Glutamatergic neuron (in vitro differentiated cells): ENCODE data around the gene CTDSP1. TPM values are rescaled to one million over a fixed set of nuclear protein-coding genes. Genes with fewer than 3 reads are reported as not detected.

Experiments
- DNase-seq: peaks from one replicate; pipeline ENCODE4 v3.0.0; 2022
- H3K27ac Mint-ChIP-seq: one replicate; pipeline ENCODE4 v1.8.0; 2020; ENCODE audit warnings: mild to moderate bottlenecking, mixed read lengths, inconsistent platforms; ENCODE audit not compliant: unreplicated experiment
- H3K27me3 Mint-ChIP-seq: one replicate; pipeline ENCODE4 v1.8.0; 2020; ENCODE audit warnings: mild to moderate bottlenecking, moderate library complexity, mixed read lengths, inconsistent platforms; ENCODE audit not compliant: unreplicated experiment
- H3K36me3 Mint-ChIP-seq: one replicate; pipeline ENCODE4 v1.8.0; 2020; ENCODE audit warnings: mild to moderate bottlenecking, mixed read lengths, inconsistent platforms; ENCODE audit not compliant: unreplicated experiment
- H3K4me1 Mint-ChIP-seq: one replicate; pipeline ENCODE4 v1.8.0; 2020; ENCODE audit warnings: mild to moderate bottlenecking, low read depth, mixed read lengths, inconsistent platforms; ENCODE audit not compliant: unreplicated experiment
- H3K4me3 Mint-ChIP-seq: one replicate; pipeline ENCODE4 v1.8.0; 2020; ENCODE audit warnings: mild to moderate bottlenecking, mixed read lengths, inconsistent platforms; ENCODE audit not compliant: unreplicated experiment
- H3K9me3 Mint-ChIP-seq: one replicate; pipeline ENCODE4 v1.8.0; 2020; ENCODE audit warnings: mild to moderate bottlenecking, moderate library complexity, mixed read lengths, inconsistent platforms; ENCODE audit not compliant: unreplicated experiment
- CTCF ChIP-seq: fragments of 200-600 bp; sonication (generic); IDR thresholded peaks from one replicate; pipeline ENCODE4 v1.5.0; 2021; ENCODE audit not compliant: partially characterized antibody, unreplicated experiment
- total RNA-seq: library from RNA; stranded (reverse); fragmentation: NEBNext Ultra II Directional; extraction: Animal tissue kit (Norgen Biotek cat#: 25700); gene quantifications from one replicate; pipeline ENCODE4 v1.2.1, GENCODE V29; 2021; ENCODE audit not compliant: unreplicated experiment

The CTDSP1 gene
- total RNA-seq, 1 donor from 2014 or later, result 9.7 TPM

- Mint-ChIP-seq H3K36me3 (no peaks in the 10 kb centered on the region), H3K27me3 (peaks cover 17% of the 10 kb centered on the region), H3K27ac (no peak overlapping the region), H3K4me3 (peak overlapping the region; percentile 63), H3K4me1 (peaks cover 11% of the 10 kb centered on the region), H3K9me3 (peaks cover 12% of the 10 kb centered on the region)
- no peak for DNase-seq
- no peak for TF ChIP-seq CTCF
These were observed 954 bp upstream of the CTDSP1 start for GRCh38 chr2:218398437-218399390.

- Mint-ChIP-seq H3K27me3 (peaks cover 18% of the 10 kb centered on the region), H3K36me3 (no peaks in the 10 kb centered on the region), H3K27ac (no peak overlapping the region), H3K9me3 (peaks cover 15% of the 10 kb centered on the region), H3K4me3 (peak overlapping the region; percentile 90), H3K4me1 (peaks cover 16% of the 10 kb centered on the region)
- no peak for TF ChIP-seq CTCF
- DNase-seq, result peak; percentile 49
These were observed 680 bp downstream of the CTDSP1 start for GRCh38 chr2:218400167-218400929.

GRCh38 chr2:218400930-218401881 lies 1.5 kb downstream of the CTDSP1 start:
- DNase-seq, result no peak
- Mint-ChIP-seq H3K9me3 (peaks cover 13% of the 10 kb centered on the region), H3K27ac (no peak overlapping the region), H3K4me1 (peaks cover 20% of the 10 kb centered on the region), H3K36me3 (no peaks in the 10 kb centered on the region), H3K27me3 (peaks cover 18% of the 10 kb centered on the region), H3K4me3 (peak overlapping the region; percentile 42)
- TF ChIP-seq CTCF, result no peak

GRCh38 chr2:218401890-218402289 lies 2.2 kb downstream of the CTDSP1 start:
- no peak overlapping the region for H3K27ac Mint-ChIP-seq

More at GRCh38 chr2:218401890-218402289, 2.2 kb downstream of the CTDSP1 start:
- peaks cover 17% of the 10 kb centered on the region for H3K4me1 Mint-ChIP-seq
- H3K36me3 Mint-ChIP-seq, result no peaks in the 10 kb centered on the region
- H3K9me3 Mint-ChIP-seq, result peaks cover 11% of the 10 kb centered on the region
- no peak overlapping the region for H3K4me3 Mint-ChIP-seq
- peaks cover 17% of the 10 kb centered on the region for H3K27me3 Mint-ChIP-seq
- TF ChIP-seq CTCF, result no peak
- DNase-seq, result no peak
